Activated CD8-positive, alpha-beta memory T cell treated with anti-CD3 and anti-CD28 coated beads for 24 hours (primary cell): ENCODE data around the gene C1orf87.

Experiments
- DNase-seq: peaks from one replicate; pipeline ENCODE4 v3.0.0-alpha.2; 2020

Gene C1orf87

GRCh38 chr1:60059468-60059867, 14.1 kb downstream of the C1orf87 start:
- no peak for DNase-seq

- no peak for DNase-seq
These were observed 18.2 kb downstream of the C1orf87 start for GRCh38 chr1:60055336-60055735.

GRCh38 chr1:60054374-60054773, 19.2 kb downstream of the C1orf87 start:
- no peak for DNase-seq

GRCh38 chr1:60052601-60053000, 21.0 kb downstream of the C1orf87 start:
- no peak for DNase-seq

GRCh38 chr1:60051191-60051590, 22.4 kb downstream of the C1orf87 start:
- DNase-seq = no peak

GRCh38 chr1:60049188-60049587, 24.4 kb downstream of the C1orf87 start:
- no peak for DNase-seq

GRCh38 chr1:60044881-60045280, 28.7 kb downstream of the C1orf87 start:
- no peak for DNase-seq

- DNase-seq = no peak
These were observed 31.8 kb downstream of the C1orf87 start for GRCh38 chr1:60041783-60042182.

GRCh38 chr1:60037669-60038068, 35.9 kb downstream of the C1orf87 start:
- DNase-seq = no peak

GRCh38 chr1:60036856-60037460, 36.6 kb downstream of the C1orf87 start:
- no peak for DNase-seq

- no peak for DNase-seq
These were observed 37.6 kb downstream of the C1orf87 start for GRCh38 chr1:60035921-60036320.

GRCh38 chr1:60034999-60035398, 38.6 kb downstream of the C1orf87 start:
- no peak for DNase-seq

GRCh38 chr1:60033066-60033465, 40.5 kb downstream of the C1orf87 start:
- no peak for DNase-seq

GRCh38 chr1:60031146-60031545, 42.4 kb downstream of the C1orf87 start:
- no peak for DNase-seq

GRCh38 chr1:60025552-60025951, 48.0 kb downstream of the C1orf87 start:
- no peak for DNase-seq

GRCh38 chr1:60017508-60018205, 55.9 kb downstream of the C1orf87 start:
- no peak for DNase-seq

GRCh38 chr1:60010690-60011089, 62.9 kb downstream of the C1orf87 start:
- DNase-seq = no peak

- DNase-seq = no peak
These were observed 65.1 kb downstream of the C1orf87 start for GRCh38 chr1:60008500-60008899.

- no peak for DNase-seq
These were observed 72.9 kb downstream of the C1orf87 start for GRCh38 chr1:60000625-60001024.

- DNase-seq = no peak
These were observed 73.8 kb downstream of the C1orf87 start for GRCh38 chr1:59999746-60000145.

- DNase-seq = no peak
These were observed 74.6 kb downstream of the C1orf87 start for GRCh38 chr1:59999006-59999405.

- no peak for DNase-seq
These were observed 76.0 kb downstream of the C1orf87 start for GRCh38 chr1:59997479-59998115.

GRCh38 chr1:59994302-59995198, 79.0 kb downstream of the C1orf87 start:
- DNase-seq = no peak
